Measurements from ENCODE around the gene TNRC18.
"Not testable (repeated sequence)": the region's sequence is repeated elsewhere in the genome, so short reads cannot be mapped to it uniquely, and the experiment has no call there.

TNRC18 gene

DNA sequence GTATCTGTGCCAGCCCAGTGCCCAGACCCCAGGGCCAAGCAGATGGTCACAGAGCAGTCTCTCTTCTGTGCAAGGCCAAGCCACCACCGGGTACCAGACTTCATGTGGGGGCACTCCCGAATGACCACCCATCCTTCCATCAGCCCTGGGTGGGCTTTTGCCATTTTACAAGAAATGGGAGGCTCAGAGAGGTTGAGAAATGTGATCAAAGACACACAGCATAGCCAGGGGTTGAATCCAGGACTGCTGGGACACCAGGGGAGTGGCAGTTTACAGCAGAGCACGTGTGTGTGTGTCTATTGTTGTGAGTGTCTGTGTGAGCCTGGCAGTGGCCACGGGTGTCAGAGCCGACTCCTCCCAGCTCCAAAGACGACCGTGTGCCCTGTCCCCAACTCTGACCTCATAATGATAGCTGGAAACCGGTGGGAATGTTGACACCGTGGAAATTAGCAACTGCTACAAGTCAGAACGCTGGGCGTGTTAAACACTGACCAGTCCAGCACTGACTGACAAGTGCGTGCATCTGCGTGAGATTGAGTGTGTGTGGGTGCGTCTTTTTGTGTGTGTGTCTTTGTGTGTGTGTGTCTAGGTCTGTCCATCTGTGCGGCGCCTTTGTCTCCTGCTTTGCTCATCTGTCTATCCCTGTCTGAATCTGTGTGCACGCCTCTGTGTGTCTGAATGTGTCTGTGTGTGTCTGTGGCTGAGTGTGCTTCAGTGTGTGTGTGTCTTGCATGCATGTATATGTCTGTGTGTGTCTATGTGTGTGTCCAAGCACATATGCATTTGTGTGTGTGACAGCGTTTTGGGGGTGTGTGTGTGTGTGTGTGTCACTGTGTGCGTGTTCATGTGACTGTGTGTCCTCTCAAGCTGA is 158.1 kb downstream of the TNRC18 start:
- DNase-seq: no peak

DNA sequence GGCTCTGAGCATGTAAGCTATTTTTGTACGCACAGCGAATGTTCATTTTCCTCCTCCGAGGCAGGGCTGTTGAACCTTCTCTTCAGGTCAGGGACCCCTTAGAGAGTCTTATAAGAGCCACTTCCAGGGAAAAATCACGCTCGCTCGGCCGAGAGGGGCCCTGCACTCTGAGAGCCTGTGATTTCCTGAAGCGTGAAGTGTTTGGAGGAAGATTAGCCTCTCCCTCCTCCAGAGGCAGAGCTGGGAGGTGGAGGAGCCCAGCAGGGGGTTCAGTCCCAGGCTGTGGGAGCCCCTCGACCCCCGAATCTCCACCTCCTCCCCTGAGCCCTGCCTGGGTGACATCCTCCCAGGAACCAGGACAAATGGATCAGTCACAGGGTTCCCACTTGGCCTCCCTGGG is 160.6 kb downstream of the TNRC18 start:
- DNase-seq: not testable (repeated sequence)

DNA sequence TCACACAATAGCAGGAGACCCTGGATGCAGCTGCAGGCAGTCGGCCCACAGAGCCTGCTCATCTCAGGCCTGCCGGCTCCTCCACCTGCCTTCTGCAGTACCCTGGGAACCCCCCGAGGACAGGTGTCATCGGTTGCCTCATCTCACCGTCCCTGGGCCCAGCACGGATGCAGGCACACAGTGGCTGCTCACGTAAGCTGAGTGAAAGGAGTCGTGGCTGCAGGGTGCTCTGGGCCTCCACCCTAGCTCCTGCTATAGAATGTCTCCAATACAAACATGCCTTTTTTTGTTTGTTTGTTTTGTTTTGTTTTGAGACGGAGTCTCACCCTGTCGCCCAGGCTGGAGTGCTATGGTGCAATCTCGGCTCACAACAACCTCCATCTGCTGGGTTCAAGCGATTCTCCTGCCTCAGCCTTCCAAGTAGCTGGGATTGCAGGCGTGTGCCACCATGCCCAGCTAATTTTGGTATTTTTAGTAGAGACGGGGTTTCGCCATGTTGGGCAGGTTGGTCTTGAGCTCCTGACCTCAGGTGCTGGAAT is 163.0 kb downstream of the TNRC18 start:
- DNase-seq: not testable (repeated sequence)

Data from activated effector memory CD4-positive, alpha-beta T cell treated with Interleukin-2 at 50 U/mL for 16 hours (primary cell).